ENCODE measurements around the gene NR5A2.

Gene NR5A2

GRCh38 chr1:200027264-200027823 lies at the start of gene NR5A2:
NR5A2 (plus strand) TSS chr1:200027710; CDS start chr1:200027848, 138 bp downstream.
- in situ Hi-C loops (cut with HindIII; ENCODE audit: low sequenced_read_pairs): no loop called here

DNA sequence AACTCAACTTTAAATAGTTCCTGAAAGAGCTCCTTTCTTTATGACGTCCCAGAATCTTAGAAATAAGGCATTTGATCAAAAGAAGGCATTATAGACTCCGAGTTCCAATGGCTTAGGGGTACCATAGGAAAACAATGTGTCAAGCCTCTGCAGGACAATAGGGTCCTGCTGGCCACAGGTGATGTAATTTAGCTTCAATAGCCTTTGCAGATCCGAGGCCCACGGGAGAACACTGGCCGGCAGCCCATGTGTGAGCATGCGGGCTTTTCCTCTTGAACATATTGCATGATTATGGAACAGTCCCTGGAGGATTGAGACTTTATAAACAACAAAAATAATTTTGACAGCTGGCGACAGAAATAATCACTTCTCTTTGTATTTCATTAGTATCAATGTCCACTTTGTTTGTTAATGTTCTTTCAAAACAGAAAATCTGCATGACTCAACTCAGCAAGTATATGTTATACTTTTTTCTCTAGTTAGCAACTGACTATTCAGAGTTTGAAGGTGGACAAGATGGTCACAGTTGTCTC lies 49.0 kb upstream of the NR5A2 start:
- in situ Hi-C loops (cut with HindIII; ENCODE audit: low sequenced_read_pairs): no loop called here

DNA sequence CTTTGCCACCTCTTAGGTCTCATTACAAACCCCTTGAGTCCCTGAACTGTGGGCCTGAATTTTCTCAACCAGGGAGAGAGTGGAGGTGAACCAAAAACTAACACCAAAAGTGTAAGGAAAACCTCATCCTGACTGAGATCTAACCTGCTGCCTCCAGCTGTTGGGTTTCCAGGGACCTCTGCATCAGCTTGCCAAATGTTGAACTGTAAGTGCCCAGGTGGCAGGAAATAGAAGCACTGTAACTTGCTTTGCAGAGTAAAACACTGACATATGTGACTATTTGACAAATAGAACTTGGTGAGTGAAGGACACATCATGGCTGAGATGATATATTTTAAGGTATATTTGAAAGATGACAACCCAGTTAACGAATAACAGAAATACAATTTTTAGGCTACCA lies 48.4 kb upstream of the NR5A2 start:
- in situ Hi-C loops (cut with HindIII; ENCODE audit: low sequenced_read_pairs): no loop called here

GRCh38 chr1:199981584-199981983 lies 45.9 kb upstream of the NR5A2 start:
- in situ Hi-C loops (cut with HindIII; ENCODE audit: low sequenced_read_pairs): no loop called here

GRCh38 chr1:199982606-199983005 lies 44.9 kb upstream of the NR5A2 start:
- in situ Hi-C loops (cut with HindIII; ENCODE audit: low sequenced_read_pairs): no loop called here

GRCh38 chr1:199983531-199983930 lies 44.0 kb upstream of the NR5A2 start:
- in situ Hi-C loops (cut with HindIII; ENCODE audit: low sequenced_read_pairs): no loop called here

- in situ Hi-C loops (cut with HindIII; ENCODE audit: low sequenced_read_pairs): no loop called here
Observed at GRCh38 chr1:199995096-199995685, 32.3 kb upstream of the NR5A2 start.

- in situ Hi-C loops (cut with HindIII; ENCODE audit: low sequenced_read_pairs): no loop called here
Observed at GRCh38 chr1:200005165-200005564, 22.3 kb upstream of the NR5A2 start.

DNA sequence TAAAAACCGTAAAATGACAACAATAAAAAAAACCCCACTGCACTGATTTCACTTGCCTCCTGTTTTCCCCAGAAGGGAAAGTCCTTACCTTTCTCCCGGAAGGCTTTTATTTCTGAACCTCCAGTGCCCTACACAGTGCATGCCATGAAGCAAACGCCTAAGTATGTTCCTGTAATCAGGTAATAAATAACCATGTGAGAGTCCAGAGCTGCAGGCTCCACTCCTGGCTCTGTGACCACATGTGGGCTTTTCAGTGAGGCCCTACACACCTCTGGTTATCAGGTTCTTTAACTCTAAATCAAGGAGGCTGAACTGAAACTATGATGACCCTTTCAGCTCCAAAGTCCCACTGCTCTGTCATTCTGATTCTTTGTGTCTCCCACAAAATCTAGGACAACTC lies 20.8 kb upstream of the NR5A2 start:
- in situ Hi-C loops (cut with HindIII; ENCODE audit: low sequenced_read_pairs): no loop called here

DNA sequence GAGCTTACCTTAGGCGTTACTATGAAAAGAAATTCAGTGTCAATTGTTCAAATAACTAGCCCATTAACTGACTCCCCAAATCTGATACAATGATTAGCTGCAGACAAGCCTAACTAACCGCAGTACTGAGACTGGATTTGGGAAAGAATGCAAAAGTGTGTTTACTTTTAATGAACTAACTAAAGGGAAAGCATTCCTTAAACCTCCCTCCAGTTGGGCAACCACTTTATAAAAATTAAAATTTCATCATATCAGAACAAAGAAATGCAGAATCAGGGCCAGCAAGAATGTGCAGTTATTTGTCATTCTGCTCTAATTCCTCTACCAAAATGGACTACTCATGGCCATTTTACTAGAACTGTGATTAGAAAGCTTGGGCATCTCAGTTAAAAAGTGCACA lies 11.7 kb upstream of the NR5A2 start:
- in situ Hi-C loops (cut with HindIII; ENCODE audit: low sequenced_read_pairs): no loop called here

DNA sequence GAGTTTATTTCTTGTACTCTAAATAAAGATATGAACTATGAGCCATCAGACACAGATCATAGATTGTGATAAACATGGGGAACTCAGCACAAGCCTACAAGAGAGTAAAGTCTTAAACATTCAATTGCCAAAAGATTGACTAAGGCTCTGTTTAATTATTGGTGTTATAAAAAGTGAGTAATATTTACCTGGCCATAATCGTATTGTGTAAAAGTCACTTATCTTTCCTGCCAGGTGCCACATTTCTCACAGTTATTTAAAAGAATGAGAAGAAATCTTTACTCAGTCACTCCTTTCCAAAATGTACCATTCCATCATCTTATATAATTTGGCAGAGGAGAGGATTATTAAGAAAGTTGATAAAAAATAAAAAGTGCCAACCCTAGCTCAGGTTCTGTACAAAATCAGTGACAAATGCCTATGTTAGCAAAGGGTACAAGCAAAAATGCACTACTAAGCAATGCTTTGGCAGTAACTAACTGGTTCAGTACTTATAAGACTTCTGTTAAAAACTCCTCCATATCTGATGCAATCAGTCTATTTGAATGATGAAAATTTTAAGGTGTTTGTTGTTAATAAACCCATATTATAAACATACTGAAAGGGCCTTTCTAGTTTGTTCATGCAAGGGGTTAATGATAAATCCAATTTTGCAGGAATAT lies 5.8 kb upstream of the NR5A2 start:
- in situ Hi-C loops (cut with HindIII; ENCODE audit: low sequenced_read_pairs): no loop called here

DNA sequence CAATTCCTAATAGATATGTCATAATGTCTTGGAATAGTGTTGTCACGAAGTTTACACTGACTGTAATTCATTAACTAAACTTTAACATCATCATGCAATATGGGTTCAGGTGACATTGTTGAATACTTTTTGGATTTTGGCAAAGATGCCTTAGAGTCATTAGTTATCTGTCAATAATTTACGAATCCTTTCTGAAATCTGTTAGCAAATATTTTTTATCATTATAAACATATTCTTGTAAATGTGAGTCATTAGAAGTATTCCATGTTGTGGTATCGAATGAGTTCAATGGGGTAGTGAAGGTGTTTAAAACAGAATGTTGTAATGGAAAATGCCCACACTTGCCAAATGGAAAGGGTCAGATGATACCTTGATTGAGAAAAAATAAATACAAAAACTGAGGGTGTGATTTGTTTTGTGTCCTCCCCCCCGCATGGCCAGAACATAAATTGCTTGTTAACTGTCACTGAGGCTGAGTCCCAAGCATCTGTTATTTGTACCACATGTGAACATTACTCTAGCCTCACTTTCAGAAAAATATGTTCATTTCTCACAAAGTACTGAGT lies 5.2 kb upstream of the NR5A2 start:
- in situ Hi-C loops (cut with HindIII; ENCODE audit: low sequenced_read_pairs): no loop called here

GRCh38 chr1:200028586-200029034 lies 1.1 kb downstream of the NR5A2 start:
- in situ Hi-C loops (cut with HindIII; ENCODE audit: low sequenced_read_pairs): no loop called here

DNA sequence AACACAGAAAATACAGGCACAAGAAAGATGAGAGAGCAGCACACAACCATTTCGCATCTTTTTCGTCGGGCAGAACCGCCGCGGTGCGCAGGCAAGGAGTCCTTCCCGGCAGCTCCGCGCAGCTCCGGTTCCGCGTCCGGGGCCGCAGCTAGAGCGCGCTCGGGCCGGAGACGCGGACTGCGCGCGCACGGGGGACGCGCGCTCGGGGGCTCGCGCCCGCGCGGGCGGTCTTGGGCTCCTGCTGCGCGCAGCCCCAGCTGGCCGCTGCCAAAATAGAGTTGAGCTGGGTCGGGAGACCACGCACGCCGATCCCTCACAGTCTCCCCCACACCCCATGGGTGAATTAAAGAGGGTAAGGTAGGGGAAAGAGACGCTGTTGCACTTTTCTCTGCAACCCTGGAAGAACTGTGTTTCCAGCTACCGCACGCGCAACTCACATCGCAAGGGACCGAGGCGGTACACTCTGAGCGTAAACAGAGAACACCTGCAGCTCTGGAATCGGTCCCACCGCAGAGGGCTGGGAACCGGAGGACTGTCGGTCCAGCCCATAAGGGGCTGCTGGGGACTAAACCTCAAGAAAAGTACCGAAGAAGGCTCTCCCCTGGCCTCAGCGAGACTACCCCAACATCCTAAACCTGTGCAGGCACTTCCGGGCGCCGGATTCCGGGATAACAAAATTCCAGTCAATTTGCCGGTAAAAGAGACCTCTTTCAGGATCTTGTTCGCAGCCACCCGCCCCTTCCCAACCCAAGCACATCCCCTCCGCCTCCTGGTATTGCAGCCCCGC lies 1.7 kb downstream of the NR5A2 start:
- in situ Hi-C loops (cut with HindIII; ENCODE audit: low sequenced_read_pairs): no loop called here

DNA sequence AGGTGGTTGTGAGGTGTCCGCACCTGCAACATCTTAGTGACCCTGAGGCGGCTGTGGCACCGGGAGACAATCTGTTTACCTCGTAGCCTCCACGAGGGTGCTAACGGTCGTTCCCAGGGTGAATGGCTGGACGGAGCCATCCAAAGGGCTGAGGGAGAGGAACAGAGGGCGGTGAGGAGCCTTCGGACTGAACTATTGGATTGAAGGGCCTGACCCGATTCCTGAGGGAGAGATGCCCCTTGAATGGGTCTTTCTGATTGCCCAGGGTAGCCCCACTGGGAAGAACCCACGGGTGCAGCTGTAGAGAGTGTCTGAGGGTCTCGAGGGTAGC lies 2.3 kb downstream of the NR5A2 start:
- in situ Hi-C loops (cut with HindIII; ENCODE audit: low sequenced_read_pairs): loop anchor here (5.0 kb wide), 2 partner anchors 73 to 228 kb away; no protein-coding TSS in a partner anchor

- in situ Hi-C loops (cut with HindIII; ENCODE audit: low sequenced_read_pairs): loop anchor here (5.0 kb wide), 2 partner anchors 72 to 227 kb away; no protein-coding TSS in a partner anchor
Observed at GRCh38 chr1:200030791-200031190, 3.3 kb downstream of the NR5A2 start.

DNA sequence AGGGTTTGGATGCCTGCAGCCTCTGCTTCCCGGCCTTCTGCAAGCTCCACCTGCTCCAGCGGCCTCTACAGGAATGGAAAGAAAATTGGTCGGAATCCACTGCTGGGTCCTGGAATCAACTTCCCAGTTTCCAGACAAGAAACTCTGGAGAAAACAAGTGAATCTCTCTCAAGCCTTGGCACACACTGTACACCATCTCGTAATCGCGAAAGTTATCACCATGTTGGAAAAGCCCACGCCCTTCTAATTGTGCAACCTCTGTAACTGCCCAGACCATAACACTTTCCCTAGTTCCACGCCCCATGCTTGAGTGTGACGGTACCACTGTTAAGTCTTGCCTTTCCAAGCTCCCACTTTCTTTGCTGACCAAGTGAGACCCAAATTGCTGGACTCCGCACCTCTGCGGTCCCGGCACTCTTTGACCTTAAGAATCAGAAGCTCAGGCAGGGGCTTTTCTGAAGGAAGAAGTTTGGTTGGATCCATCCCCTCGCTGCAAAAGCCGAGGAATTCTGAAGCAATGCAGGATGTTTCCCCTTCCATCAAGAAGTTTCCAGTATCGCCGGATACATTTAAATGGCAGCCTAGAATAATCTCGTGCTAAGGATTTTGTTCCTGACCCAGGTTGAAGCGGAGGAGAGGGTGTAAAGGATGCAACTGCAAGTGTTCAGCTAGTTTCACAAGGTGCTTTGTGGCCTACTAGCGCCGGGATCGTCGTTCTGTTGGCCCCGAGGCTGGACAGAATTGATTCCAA lies 6.2 kb downstream of the NR5A2 start:
- in situ Hi-C loops (cut with HindIII; ENCODE audit: low sequenced_read_pairs): loop anchor here (5.0 kb wide), 2 partner anchors 69 to 224 kb away; no protein-coding TSS in a partner anchor

DNA sequence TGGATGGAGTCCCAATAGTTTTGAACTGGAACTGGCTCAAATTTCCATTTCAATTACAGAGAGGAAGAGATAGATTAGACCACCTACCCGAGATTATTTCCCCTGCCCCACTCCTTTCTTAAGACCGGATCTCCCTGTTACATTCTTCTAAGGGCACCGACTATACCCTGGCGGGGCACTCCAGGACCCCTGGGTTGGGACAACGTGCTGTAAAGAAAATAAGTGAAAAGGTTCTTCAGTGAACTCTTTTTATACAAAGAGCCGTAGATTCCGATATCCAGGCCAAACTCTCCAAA lies 6.7 kb downstream of the NR5A2 start:
- in situ Hi-C loops (cut with HindIII; ENCODE audit: low sequenced_read_pairs): loop anchor here (5.0 kb wide), 2 partner anchors 68 to 223 kb away; no protein-coding TSS in a partner anchor

DNA sequence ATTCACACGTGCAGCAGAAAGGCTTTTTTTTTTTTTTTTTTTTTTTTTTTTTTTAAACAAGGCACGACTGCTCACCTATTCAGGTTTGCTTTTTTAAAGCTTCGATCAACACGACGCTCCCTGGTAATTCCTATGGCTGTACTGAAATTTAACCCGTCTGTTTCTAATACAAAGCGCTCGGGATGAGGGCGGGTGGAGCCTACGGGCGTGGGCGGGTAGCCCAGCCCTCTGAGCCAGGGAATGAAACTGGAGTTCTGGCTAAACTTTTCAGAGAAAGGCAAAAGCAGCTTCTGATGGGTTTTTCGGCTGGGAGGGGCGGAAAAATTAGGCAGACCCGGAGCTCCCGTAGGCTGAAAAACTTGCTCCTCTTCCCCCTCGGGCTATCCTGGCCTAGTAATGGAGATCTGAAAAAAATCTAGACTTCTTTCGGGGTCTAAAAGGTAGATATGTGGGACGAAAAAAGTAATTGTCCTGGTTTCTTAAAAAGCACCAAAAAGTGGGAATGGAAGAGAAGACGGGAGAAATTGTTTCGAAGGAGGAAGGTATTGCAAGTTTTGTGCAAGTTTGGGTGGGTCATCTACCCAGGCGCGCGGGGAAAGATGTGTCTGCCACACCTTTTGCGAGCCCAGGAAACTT lies 7.4 kb downstream of the NR5A2 start:
- in situ Hi-C loops (cut with HindIII; ENCODE audit: low sequenced_read_pairs): loop anchor here (5.0 kb wide), 2 partner anchors 67 to 222 kb away; no protein-coding TSS in a partner anchor
